ENCODE results near the gene PID1. TPM values are rescaled to one million over a fixed set of nuclear protein-coding genes. Genes with fewer than 3 reads are reported as not detected.

Gene PID1
- total and polyA plus RNA-seq, 4 donors = 17.0 to 45.7 (median 30.0) TPM

GRCh38 chr2:229269146-229269545, 1.9 kb downstream of the PID1 start:
- Histone ChIP-seq H3K9ac (ENCODE audit: insufficient read depth in 1 of 2, low read length in 2 of 2) (no peak overlapping the region), H3K4me3 (peak overlapping the region; percentile 36), H3K27me3 (ENCODE audit: control insufficient read depth in 3 of 3, insufficient read depth in 3 of 3, low read length in 2 of 3) (no peaks in the 10 kb centered on the region), H3K4me1 (ENCODE audit: control insufficient read depth in 5 of 5, insufficient read depth in 5 of 5, low read length in 5 of 5) (peaks cover 0 to 31% (median 6%) of the 10 kb centered on the region in 5 donors), H3K36me3 (ENCODE audit: control insufficient read depth in 4 of 4, insufficient read depth in 4 of 4, low read length in 4 of 4) (no peaks in the 10 kb centered on the region), H3K9me3 (ENCODE audit: control insufficient read depth in 4 of 4, insufficient read depth in 3 of 4, low read length in 3 of 4) (no peaks in the 10 kb centered on the region), H3K27ac (ENCODE audit: low read depth in 1 of 2, low read length in 1 of 2) (no peak overlapping the region)
- ATAC-seq (ENCODE audit: insufficient read depth, low FRiP score) = no peak
- DNase-seq = no peak
- 60 to 78% methylated on average over 8 of the region's 8 CpGs for WGBS, 2 donors
- no peak for TF ChIP-seq CTCF (IDR thresholded peaks at IDR 0.05; ENCODE audit: control extremely low read depth, extremely low read depth)

- H3K27ac ChIP-seq (ENCODE audit: low read depth in 1 of 2, low read length in 1 of 2) = no peak overlapping the region
- peak overlapping the region in 1 of 2 donors; percentile 7 for H3K9ac ChIP-seq (ENCODE audit: insufficient read depth in 1 of 2, low read length in 2 of 2)
- peaks cover 0 to 31% (median 6%) of the 10 kb centered on the region in 5 donors for H3K4me1 ChIP-seq (ENCODE audit: control insufficient read depth in 5 of 5, insufficient read depth in 5 of 5, low read length in 5 of 5)
- H3K9me3 ChIP-seq (ENCODE audit: control insufficient read depth in 4 of 4, insufficient read depth in 3 of 4, low read length in 3 of 4) = no peaks in the 10 kb centered on the region
- no peak overlapping the region for H3K4me3 ChIP-seq
- H3K36me3 ChIP-seq (ENCODE audit: control insufficient read depth in 4 of 4, insufficient read depth in 4 of 4, low read length in 4 of 4) = no peaks in the 10 kb centered on the region
- ATAC-seq (ENCODE audit: insufficient read depth, low FRiP score) (no peak), DNase-seq (no peak)
- H3K27me3 ChIP-seq (ENCODE audit: control insufficient read depth in 3 of 3, insufficient read depth in 3 of 3, low read length in 2 of 3) = no peaks in the 10 kb centered on the region
- WGBS, 2 donors = 32 to 62% methylated on average over 4 of the region's 4 CpGs
- TF ChIP-seq CTCF (IDR thresholded peaks at IDR 0.05; ENCODE audit: control extremely low read depth, extremely low read depth) = no peak
Observed at GRCh38 chr2:229268626-229269025, 2.5 kb downstream of the PID1 start.

GRCh38 chr2:229267080-229267479, 4.0 kb downstream of the PID1 start:
- ATAC-seq (ENCODE audit: insufficient read depth, low FRiP score) = no peak
- H3K4me3 ChIP-seq = no peak overlapping the region
- no peaks in the 10 kb centered on the region for H3K27me3 ChIP-seq (ENCODE audit: control insufficient read depth in 3 of 3, insufficient read depth in 3 of 3, low read length in 2 of 3)
- no peak for TF ChIP-seq CTCF (IDR thresholded peaks at IDR 0.05; ENCODE audit: control extremely low read depth, extremely low read depth)
- H3K9ac ChIP-seq (ENCODE audit: insufficient read depth in 1 of 2, low read length in 2 of 2) = no peak overlapping the region
- no peak overlapping the region for H3K27ac ChIP-seq (ENCODE audit: low read depth in 1 of 2, low read length in 1 of 2)
- DNase-seq = no peak
- peaks cover 0 to 31% (median 4%) of the 10 kb centered on the region in 5 donors for H3K4me1 ChIP-seq (ENCODE audit: control insufficient read depth in 5 of 5, insufficient read depth in 5 of 5, low read length in 5 of 5)
- peaks cover 0 to 10% (median 3%) of the 10 kb centered on the region in 4 donors for H3K36me3 ChIP-seq (ENCODE audit: control insufficient read depth in 4 of 4, insufficient read depth in 4 of 4, low read length in 4 of 4)
- 5 to 6% methylated on average over 1 of the region's 1 CpG for WGBS, 2 donors
- H3K9me3 ChIP-seq (ENCODE audit: control insufficient read depth in 4 of 4, insufficient read depth in 3 of 4, low read length in 3 of 4) = no peaks in the 10 kb centered on the region

DNA sequence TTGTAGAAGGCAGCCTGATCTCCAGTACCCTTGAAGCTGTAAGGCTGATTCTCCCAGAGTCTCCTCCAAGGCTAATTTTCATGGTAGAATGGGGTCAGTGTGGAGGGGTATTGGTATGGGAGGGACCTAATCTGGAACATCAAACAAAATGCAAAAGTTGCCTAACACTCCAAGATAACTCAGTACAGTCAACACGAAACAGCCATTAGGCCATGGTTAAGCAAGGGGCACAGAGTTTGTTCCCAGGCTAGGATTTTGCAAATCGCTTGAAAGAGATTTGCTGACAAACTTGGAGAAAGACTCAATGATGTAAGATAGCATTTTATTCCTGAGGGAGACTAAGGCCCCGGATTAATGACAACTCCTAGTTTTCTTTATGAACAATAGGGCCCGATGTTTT, 5.4 kb downstream of the PID1 start:
- no peak for TF ChIP-seq CTCF (IDR thresholded peaks at IDR 0.05; ENCODE audit: control extremely low read depth, extremely low read depth)
- no peaks in the 10 kb centered on the region for H3K27me3 ChIP-seq (ENCODE audit: control insufficient read depth in 3 of 3, insufficient read depth in 3 of 3, low read length in 2 of 3)
- H3K4me3 ChIP-seq = no peak overlapping the region
- ATAC-seq (ENCODE audit: insufficient read depth, low FRiP score) (no peak), DNase-seq (peak in 2 of 3 donors; percentile 11 to 49)
- 66 to 74% methylated on average over 4 of the region's 4 CpGs for WGBS, 2 donors
- peaks cover 0 to 9% (median 5%) of the 10 kb centered on the region in 4 donors for H3K9me3 ChIP-seq (ENCODE audit: control insufficient read depth in 4 of 4, insufficient read depth in 3 of 4, low read length in 3 of 4)
- H3K27ac ChIP-seq (ENCODE audit: low read depth in 1 of 2, low read length in 1 of 2) = no peak overlapping the region
- H3K9ac ChIP-seq (ENCODE audit: insufficient read depth in 1 of 2, low read length in 2 of 2) = no peak overlapping the region
- peaks cover 0 to 23% (median 11%) of the 10 kb centered on the region in 4 donors for H3K36me3 ChIP-seq (ENCODE audit: control insufficient read depth in 4 of 4, insufficient read depth in 4 of 4, low read length in 4 of 4)
- peaks cover 0 to 31% (median 4%) of the 10 kb centered on the region in 5 donors for H3K4me1 ChIP-seq (ENCODE audit: control insufficient read depth in 5 of 5, insufficient read depth in 5 of 5, low read length in 5 of 5)
